ENCODE data around the gene REM1.
"Not testable (repeated sequence)": the region's sequence is repeated elsewhere in the genome, so short reads cannot be mapped to it uniquely, and the experiment has no call there.

Gene REM1

DNA sequence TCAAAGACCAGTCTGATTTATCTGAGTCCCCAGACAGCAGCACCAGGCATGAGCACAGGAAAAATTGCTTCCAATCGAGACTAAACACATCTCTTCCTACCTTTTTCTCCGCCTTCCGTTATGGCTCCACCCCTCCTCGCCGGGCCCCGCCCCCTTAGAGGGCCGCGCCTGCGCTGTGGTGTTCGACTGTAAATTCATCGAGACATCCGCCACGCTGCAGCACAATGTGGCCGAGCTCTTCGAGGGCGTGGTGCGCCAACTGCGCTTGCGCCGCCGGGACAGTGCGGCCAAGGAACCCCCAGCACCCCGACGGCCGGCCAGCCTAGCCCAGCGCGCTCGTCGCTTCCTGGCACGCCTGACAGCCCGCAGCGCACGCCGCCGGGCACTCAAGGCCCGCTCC is 8.9 kb downstream of the REM1 start:
- no peak for DNase-seq (ENCODE audit: low read depth)

DNA sequence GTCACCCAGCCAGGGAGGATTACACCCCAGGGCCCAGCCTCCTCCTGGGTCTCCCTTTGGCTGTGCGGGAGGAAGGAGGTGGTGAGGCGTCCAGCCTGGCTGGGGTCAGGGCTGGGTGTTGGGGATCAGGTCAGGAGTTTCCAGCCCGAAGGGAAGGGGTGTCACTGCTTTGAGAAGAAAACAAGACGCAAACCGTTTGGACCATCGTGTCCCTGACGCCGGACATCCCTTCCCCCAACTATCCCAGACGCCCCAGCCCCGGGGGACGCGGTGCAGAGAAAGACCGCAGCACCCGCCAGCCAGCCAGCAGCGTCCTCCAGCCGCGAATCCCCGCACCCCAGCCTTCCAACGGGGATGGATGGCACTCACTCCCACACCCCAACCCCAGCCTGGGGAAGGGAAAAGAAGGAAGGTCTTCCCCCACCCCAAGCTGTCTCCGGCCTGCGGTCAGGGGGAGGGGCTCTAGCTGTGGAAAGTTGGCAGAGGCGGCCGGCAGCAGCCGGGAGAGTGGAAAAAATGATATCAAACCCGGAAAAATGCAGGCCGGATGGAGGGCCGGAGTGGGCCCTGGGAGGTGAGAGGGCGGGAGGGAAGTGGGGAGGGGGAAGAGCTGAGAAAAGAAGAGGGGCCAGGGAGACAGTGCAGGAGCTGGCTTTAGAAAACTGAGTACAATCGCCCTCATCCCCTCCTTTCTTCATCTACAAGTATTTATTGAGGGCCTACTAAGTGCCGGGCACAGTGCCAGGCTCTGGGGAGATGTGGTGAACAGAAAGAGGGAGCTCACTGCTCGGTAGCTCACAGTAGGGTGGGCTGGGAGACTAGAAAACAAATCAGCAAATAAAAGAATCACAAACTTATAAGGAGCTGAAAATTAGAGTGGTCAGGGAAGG is 10.6 kb downstream of the REM1 start:
- DNase-seq (ENCODE audit: low read depth) = no peak

DNA sequence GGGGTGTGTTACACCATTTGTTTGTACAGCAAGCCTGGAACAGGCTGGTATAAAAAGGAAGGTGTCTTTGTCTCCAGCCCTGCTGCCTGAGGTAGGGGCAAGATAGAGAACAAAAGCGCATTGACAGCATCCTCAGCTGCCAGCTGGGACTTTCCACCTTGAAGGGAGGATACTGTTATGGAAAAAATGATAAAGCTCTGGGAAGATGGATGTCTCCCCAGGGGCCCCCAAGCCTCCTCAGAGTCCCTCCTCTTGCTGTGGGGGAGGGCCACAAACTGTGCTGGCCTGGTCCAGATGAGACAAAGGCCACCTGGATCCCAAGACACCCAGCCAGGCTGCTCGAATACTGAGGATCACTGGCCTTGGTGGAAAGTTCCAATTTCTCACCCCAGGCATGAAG is 13.0 kb downstream of the REM1 start:
- no peak for DNase-seq (ENCODE audit: low read depth)

DNA sequence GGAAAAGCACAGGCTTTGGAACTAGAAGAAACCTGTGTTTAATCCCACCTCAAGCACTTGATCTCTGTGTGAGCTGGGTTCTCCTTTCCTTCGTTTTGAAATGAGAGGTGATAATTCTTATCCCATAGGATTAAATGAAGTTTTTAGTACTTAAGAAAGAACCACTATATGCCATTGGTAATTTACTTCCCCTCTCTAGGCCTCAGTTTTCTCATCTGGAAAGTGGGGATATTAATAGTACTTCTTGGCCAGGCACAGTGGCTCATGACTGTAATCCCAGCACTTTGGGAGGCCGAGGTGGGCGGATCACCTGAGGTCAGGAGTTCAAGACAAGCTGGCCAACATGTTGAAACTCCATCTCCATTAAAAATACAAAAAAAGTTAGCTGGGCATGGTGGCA is 14.1 kb downstream of the REM1 start:
- DNase-seq (ENCODE audit: low read depth) = no peak

DNA sequence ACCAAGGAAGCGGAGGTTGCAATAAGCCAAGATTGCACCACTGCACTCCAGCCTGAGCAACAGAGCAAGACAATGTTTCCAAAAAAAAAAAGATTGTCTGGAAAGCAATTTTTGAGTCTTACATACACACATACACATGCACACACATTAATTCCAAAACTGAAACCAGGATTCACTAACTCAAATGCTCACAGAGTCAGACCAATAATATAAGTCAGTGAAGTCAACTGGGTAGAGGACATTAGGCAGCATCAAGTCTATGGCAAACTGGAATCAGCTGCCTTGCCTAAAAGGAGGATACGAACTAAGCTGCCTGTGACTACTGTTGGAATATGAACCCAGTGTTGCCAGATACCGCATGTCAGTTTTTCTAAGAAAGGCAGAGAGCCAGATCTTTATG is 15.7 kb downstream of the REM1 start:
- no peak for DNase-seq (ENCODE audit: low read depth)

DNA sequence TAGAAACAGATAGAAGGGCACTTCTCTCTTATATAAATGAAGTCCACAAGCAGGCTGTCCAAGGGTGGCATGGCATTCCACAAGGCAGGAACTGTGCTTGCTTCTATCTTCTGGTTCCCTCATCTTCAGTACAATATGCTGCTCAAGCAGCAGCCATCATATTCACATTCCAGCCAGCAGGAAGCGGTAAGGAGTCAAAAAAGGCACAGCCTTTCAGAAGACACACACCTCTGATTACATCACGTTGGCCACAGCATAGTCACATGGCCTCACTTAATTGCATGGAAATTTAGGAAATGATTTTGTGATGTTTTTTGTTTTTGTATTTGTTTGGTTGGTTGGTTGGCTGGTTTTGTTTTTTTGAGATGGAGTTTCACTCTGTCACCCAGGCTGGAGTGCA is 19.0 kb downstream of the REM1 start:
- no peak for DNase-seq (ENCODE audit: low read depth)

DNA sequence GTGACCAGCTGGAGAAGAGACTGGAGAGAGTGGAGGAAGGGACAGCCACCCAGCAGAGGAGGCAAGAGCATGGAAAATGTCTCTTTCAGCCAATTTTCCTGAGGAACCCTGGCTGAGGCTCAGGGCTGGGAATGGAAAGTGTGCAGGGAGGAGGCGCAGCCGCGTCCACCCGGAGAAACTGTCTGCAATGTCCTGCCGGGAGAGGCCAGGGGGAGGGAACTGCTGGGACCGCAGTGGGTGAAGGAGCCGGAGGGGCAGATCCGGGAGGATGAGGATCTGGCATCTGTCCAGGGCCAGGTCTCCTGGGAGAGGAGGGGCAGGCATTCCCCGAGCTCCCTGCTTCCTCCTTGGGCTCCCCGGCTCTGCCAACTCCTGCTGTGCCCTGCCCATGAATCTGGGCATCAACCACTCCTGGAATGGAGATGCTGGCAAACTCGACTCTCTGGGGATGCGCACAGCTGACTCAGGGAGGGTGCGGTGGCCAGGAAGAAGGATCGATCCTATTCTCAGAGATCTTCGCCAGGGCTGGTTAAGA is 21.7 kb downstream of the REM1 start:
- no peak for DNase-seq (ENCODE audit: low read depth)

DNA sequence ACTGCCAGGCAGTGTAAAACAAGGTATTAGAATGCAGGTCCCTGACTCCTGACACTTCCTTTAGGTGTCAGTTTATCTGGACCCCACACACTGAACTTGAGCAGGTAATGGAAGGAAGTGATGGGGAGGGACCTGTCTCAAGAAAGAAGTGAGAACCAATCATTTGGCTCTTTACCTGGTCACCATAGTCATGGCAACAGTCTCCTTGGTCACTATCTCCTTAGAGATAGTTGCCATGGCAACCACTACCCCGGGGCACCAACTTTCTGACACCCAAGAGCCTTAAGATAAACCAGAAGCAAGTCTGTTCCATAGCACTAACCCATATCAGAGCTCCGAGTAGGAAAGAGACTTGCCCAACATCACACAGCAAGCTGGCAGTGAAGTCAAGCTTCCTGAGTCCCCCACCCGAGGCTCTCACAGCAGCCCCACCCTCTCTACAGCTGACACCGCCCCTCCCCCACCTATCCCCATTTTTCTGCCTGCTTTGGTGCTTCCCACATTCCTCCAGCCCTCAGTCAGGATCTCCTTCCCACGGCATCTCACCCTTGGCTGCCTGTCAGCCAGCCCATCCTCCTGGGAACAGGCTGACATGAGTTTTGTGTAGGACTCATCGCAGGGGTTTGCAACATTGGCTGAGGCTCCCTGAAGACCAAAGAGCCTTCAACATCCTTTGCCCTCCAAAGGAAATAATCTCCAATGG is 22.9 kb downstream of the REM1 start:
- DNase-seq (ENCODE audit: low read depth) = no peak

DNA sequence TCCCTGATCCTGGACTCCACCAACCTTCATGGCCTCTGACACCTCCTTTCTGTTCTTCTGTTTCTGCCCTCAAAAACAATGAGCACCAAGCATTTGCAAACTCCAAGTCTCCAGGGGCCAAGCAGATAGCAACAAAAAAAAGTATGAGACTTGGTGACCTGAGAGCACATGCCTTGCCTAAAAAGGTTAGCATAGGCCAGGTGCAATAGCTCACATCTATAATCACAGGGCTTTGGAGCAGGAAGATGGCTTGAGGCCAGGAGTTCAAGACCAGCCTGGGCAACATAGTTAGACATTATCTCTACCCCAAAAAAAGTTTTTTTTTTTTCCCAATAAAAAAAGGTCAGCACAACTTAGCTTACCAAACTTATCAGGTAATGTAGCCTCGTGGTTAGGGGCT is 25.4 kb downstream of the REM1 start:
- no peak for DNase-seq (ENCODE audit: low read depth)

DNA sequence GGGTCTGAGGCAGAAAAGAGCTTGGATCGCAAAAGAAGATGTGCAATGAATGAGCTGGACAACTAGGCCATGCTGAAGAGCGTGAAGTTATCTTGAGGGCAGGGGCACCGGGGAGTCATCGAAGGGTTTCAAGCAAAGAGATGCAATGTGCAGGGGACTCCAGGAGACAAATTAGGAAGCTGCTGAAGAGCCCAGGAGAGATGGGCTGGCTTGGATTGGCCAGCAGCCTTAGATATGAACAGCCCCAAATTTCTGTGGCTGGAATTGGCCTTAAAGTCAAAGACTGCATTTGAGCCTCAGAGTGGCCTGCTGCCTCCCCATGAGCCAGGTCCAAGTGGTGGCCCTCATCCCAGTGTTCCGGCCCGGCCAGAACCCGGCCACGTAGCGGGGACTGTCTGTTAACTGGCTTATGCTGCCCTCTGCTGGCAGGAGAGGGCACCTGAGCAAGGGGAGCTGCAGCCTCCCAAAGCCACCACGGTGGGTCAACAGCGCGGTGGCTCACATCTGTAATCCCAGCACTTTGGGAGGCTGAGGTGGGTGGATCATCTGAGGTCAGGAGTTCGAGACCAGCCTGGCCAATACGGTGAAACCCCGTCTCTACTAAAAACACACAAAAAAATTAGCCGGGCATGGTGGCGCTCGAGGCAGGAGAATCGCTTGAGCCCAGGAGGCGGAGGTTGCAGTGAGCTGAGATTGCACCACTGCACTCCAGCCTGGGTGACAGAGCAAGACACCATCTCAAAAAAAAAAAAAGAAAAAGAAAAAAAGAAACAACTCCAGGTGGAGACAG is 28.0 kb downstream of the REM1 start:
- DNase-seq (ENCODE audit: low read depth) = peak; percentile 55

DNA sequence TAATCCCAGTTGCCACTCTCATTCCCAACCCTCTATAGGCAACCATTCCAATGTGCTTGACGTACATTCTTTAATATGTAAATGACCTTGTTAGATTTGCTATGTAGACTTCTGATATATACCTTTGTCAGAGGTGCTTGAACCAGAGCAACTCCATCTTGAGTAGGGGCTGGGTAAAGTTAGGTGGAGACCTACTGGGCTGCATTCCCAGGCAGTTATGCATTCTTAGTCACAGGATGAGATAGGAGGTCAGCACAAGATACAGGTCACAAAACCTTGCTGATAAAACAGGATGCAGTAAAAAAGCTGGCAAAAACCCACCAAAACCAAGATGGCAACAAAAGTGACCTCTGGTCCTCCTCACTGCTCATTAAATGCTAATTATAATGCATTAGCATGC is 30.8 kb downstream of the REM1 start:
- DNase-seq (ENCODE audit: low read depth) = no peak

DNA sequence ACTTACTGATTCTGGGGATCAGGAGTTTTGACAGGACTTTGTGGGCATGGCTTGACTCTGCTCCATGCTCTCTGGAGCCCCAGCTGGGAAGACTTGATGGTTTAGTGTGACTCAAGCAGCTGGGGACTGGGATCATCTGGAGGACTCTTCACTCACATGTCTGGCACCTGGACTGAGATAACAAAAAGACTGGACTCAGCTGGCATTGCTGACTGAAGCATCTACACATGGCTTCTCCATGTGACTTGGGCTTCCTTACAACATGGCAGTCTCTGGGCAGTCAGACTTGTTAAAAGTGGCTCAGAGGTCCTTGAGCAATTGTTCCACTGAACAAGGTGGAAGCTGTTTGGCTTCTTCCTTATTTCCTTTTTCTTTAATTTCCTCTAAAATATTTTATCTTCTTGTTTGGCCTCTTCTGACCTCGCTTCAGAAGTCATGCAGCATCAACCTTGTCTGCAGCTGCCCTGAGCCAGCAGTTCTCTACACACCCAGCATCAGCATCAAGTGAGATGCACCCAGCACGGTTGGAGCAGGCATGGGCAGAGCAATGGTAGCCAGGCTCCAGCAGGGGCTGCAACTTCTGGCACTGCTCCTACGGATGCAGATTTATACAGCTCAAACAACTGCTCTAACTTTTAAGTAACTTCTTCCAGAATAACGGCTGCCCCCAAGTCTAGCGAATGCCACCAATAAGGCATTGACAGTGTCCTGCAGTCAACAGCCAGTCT is 33.6 kb downstream of the REM1 start:
- no peak for DNase-seq (ENCODE audit: low read depth)

DNA sequence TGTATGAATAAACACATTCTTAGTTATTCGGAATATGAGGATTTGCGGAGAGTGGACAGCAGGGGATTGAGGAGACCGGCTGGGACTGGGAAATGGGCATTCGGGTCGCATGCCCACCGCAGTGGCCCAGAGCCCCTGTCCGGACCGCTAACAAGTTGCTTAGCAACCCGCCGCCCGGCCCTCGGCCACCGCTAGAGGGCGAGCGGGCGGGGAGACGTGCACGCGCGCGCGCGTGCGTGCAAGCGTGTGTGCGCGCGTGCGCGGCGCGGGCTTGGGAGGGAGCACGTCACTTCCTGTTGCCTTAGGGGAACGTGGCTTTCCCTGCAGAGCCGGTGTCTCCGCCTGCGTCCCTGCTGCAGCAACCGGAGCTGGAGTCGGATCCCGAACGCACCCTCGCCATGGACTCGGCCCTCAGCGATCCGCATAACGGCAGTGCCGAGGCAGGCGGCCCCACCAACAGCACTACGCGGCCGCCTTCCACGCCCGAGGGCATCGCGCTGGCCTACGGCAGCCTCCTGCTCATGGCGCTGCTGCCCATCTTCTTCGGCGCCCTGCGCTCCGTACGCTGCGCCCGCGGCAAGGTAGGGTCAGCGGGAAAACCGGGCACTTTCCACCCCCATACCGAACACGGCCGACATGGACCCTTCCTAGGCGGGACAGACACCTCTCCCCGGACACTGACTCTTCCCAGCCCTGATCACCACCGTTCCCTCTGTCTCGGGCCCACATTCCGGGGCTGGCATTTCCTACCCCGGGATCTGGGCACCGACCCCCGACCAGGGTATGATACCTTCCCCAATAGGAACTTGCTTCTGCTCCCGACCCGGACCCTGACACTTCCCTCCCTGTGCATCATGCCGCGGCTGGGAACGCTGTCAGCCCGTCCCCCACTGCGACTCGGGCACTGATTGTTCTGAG is 39.3 kb downstream of the REM1 start, which contains the start of gene HM13:
TSS of gene HM13 (plus strand) at position 289 of the 918 bp plus-strand sequence. CDS start at position 399, 110 bp downstream.
- peak; percentile 71 for DNase-seq (ENCODE audit: low read depth)

DNA sequence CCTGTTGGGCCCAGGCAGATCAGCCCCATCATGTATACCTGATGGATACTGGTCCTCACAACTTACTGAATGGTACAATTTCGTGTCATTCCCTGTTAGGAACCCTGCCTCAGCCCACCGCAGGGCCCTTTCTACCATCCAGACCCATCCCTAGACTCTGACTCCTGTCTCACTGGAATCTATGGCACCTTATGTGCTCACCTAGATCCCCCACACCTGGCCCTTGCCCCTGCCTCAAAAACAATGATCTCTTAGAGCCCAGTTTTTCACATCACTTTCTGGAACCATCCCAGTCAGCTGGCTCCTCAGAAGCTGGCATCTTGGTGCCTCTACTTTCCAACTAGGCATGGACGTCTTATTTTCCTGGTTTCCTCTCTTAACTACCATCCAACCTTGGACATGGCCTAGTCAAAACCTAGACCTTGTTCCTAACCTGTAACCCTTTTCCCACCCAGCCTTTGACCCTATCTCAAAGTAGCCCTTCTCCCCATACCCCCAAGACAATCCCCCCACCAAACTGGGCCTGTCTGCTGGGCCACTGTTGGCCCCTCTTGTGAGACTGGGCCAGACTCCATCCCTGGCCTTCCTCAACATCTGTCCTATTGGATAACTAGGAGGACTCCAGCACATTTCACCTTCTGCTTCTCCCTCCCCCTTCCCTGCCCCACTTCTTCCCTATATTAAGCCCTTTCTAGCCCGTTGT is 40.1 kb downstream of the REM1 start:
- no peak for DNase-seq (ENCODE audit: low read depth)

DNA sequence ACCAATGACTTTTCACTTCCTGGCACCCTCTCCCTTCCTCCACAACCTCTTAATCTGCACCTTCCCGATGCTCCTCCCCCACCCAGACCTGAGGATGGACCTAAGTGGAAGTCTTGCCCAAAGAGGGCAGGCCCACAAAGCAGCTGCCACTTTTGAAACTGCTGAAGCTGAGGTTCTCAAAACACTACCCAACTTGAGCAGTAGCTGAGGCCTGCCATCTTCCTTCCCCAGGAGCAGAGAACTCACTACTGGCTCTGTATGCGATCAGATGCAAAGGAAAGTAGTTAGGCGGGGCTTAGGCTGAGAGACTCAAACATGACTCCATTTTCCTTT is 40.7 kb downstream of the REM1 start:
- DNase-seq (ENCODE audit: low read depth) = no peak

DNA sequence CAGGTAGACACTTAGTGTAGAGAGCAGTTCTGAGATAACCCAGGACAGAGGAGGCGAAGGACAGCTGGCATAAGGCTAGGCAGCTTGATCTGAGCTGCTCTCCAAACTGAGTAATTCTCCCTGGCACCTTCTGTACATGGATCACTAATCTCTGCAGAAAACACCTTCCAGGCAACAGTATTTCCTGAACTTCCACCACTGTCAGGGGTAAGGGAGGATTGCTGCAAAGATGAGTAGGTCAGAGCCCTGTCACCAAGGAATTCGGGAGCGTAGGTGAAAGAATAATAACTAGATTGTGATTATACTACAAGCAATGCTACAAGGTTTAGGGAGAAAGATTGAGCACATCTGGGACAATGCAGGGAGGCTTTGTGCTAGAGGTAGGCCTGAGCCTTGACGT is 41.1 kb downstream of the REM1 start:
- DNase-seq (ENCODE audit: low read depth) = no peak

DNA sequence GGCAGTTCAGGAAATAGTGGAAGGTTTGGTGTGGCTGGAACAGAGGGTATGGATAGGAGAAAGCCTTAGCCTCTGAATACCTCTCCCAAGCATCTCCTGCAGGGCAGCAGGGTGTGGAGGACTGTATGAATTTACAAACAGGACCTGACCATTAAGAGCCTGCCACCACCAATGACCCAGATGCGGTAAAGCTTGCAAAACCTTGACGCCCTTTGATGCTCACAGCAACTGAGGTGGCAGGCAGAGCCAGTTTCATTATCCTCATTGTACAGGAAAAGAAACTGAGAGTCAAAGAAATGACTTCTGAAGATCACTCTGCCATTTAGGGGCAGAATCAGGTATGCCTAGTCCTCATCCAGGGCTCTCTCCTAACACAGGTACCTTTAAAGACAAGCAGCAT is 41.6 kb downstream of the REM1 start:
- DNase-seq (ENCODE audit: low read depth) = no peak

DNA sequence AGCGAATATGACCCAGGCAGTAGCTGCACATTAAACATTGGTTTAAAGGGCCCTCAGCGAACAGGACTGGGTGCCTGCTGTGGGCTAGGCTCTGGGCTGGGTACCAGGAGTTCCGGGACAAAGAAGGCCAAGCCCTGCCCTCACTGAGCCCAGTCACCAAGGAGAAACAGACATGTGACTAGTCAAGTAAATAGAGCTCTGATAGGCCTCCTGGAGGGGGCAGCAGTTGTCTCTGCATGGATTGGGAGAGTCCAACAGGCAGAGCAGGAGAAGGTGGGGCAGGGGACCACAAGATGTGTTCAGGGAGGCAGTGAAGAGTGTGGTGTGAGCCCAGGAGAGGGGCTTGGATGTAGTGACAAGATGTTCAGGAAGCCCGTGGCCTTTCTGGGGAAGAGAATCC is 42.3 kb downstream of the REM1 start:
- DNase-seq (ENCODE audit: low read depth) = no peak

DNA sequence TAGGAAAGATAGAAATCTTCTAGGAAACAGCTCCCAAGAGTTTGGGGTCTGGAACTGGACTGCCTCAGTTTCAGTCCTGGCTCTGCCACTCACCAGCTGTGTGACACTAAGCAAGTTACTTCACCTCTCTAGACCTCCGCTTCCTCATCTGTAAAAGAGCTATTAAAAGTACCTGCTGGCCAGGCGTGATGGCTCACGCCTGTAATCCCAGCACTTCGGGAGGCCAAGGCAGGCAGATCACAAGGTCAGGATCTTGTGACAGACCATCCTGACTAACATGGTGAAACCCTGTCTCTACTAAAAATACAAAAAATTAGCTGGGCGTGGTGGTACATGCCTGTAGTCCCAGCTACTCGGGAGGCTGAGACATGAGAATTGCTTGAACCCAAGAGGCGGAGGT is 46.2 kb downstream of the REM1 start:
- not testable (repeated sequence) for DNase-seq (ENCODE audit: low read depth)

DNA sequence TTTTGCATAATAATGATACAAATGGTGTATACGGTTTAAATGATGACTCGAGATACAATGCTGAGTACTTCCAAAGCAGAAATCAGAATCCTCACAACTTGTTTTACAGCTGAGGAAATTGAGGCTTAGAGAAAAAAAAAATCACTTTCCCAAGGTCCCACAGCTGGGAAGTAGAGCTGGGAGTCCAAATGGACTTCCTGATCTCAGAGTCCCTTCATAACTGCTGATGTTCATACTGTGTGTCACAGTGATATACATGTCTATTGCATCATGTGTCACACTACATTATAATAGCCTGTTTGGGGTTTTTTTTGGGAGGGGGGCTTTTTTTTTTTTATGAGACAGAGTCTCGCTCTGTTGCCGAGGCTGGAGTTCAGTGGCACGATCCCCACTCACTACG is 47.6 kb downstream of the REM1 start:
- DNase-seq (ENCODE audit: low read depth) = no peak

Measured in stimulated activated CD8-positive, alpha-beta memory T cell treated with anti-CD3 and anti-CD28 coated beads, Interleukin-7, amount 100 ng/mL, for 24 hours (primary cell).